HCT116 (cell line): ENCODE results near the gene COL2A1. TPM values are rescaled to one million over a fixed set of nuclear protein-coding genes. Genes with fewer than 3 reads are reported as not detected.

ENCODE experiments used
- ATAC-seq: fragments of 200-7000 bp; cut with Tn5 transposase; 2 replicates; pipeline ENCODE4 v1.9.1; 2020; ENCODE audit warnings: mild to moderate bottlenecking, moderate library complexity
- BruUV-seq: library from RNA; stranded (reverse); fragments of 400-500 nt; replicated peaks from 2 replicates; lab custom pipeline; 2021; lab: Mats Ljungman, UMichigan
- CTCF ChIA-PET: fragments of 300-600 bp; sonication (Branson Sonifier 250); formaldehyde crosslinking; loops from one replicate; lab custom pipeline; 2021; ENCODE audit warnings: antibody characterized with exemption; lab: Charles Lee
- POLR2A ChIA-PET: fragments of 300-600, 350-600 bp; sonication (Branson Sonifier 250); formaldehyde crosslinking; loops from one replicate; lab custom pipeline; 2021; ENCODE audit warnings: antibody characterized with exemption; lab: Charles Lee
- RAD21 ChIA-PET, 2 experiments: fragments of 300-600 bp; sonication (Branson Sonifier 250); formaldehyde crosslinking; loops; one replicate each; lab custom pipeline; 2023; ENCODE audit warnings: low total read pairs in 2 of 2; ENCODE audit not compliant: uncharacterized antibody in 2 of 2, unreplicated experiment in 2 of 2, low non-redundant PET in 1 of 2; lab: Charles Lee
- DNase-seq: peaks from one replicate; pipeline ENCODE4 v3.0.0-alpha.2; 2010; ENCODE audit warnings: low read depth, low spot score
- H2AFZ ChIP-seq: fragments of 200-600 bp; shearing (Covaris generic), sonication (generic); 2 replicates; pipeline ENCODE4 v1.6.1; 2017; ENCODE audit warnings: low read depth, mixed run types, mixed read lengths, antibody characterized with exemption, low read length; ENCODE audit not compliant: poor library complexity, severe bottlenecking
- H3K27ac ChIP-seq: 2 replicates; pipeline ENCODE4 v1.5.1; 2012; ENCODE audit warnings: low read depth, low read length
- H3K27me3 ChIP-seq: fragments of 200-600 bp; sonication (generic); 2 replicates; pipeline ENCODE4 v1.6.1; 2016; ENCODE audit warnings: mixed run types, low read length, mixed read lengths; ENCODE audit not compliant: insufficient read depth
- H3K36me3 ChIP-seq, 2 experiments: fragments of 200-500 bp in 1 of 2; fragments of 200-600 bp in 1 of 2; sonication (Bioruptor generic) in 1 of 2; sonication (generic) in 1 of 2; 2 replicates each; pipeline versions ENCODE4 v1.5.1 to v1.6.1; 2014 to 2016; ENCODE audit warnings: low read length in 2 of 2, inconsistent platforms in 1 of 2, mixed read lengths in 1 of 2, mixed run types in 1 of 2; ENCODE audit not compliant: insufficient read depth in 2 of 2, control insufficient read depth in 1 of 2
- H3K4me1 ChIP-seq, 2 experiments: fragments of 200-600 bp in 1 of 2; sonication (generic) in 1 of 2; 2 replicates each; pipeline versions ENCODE4 v1.5.1 to v1.6.1; 2012 to 2017; ENCODE audit warnings: low read length in 2 of 2, inconsistent platforms in 1 of 2, mild to moderate bottlenecking in 1 of 2, mixed read lengths in 1 of 2, mixed run types in 1 of 2, moderate library complexity in 1 of 2; ENCODE audit not compliant: insufficient read depth in 2 of 2, control insufficient read depth in 1 of 2
- H3K4me2 ChIP-seq: fragments of 200-600 bp; sonication (generic); 2 replicates; pipeline ENCODE4 v1.6.1; 2017; ENCODE audit warnings: mixed run types, low read length, mixed read lengths
- H3K4me3 ChIP-seq, 2 experiments: fragments of 200-600 bp in 1 of 2; sonication (generic) in 1 of 2; replicated peaks in 1 of 2; 2 replicates each; pipeline ENCODE4 v1.5.1; 2011 to 2016; ENCODE audit warnings: low read length in 2 of 2, control low read depth in 1 of 2, low read depth in 1 of 2, mild to moderate bottlenecking in 1 of 2, mixed read lengths in 1 of 2, mixed run types in 1 of 2
- H3K79me2 ChIP-seq: fragments of 200-600 bp; sonication (generic); 2 replicates; pipeline ENCODE4 v1.6.1; 2017; ENCODE audit warnings: mild to moderate bottlenecking, mixed run types, low read length, moderate library complexity, mixed read lengths; ENCODE audit not compliant: insufficient read depth
- H3K9ac ChIP-seq: fragments of 200-600 bp; sonication (generic); 2 replicates; pipeline ENCODE4 v1.6.1; 2016; ENCODE audit warnings: low read length, mixed read lengths
- H3K9me2 ChIP-seq: fragments of 200-600 bp; sonication (generic), shearing (Covaris generic); 2 replicates; pipeline ENCODE4 v1.6.1; 2017; ENCODE audit warnings: mixed run types, mild to moderate bottlenecking, moderate library complexity; ENCODE audit not compliant: insufficient read depth
- H3K9me3 ChIP-seq, 2 experiments: fragments of 200-500 bp in 1 of 2; fragments of 200-600 bp in 1 of 2; sonication (Bioruptor generic) in 1 of 2; sonication (generic) in 1 of 2; 2 replicates each; pipeline ENCODE4 v1.6.1; 2014 to 2017; ENCODE audit warnings: low read length in 2 of 2, mixed read lengths in 2 of 2, inconsistent platforms in 1 of 2, low read depth in 1 of 2, mild to moderate bottlenecking in 1 of 2, mixed run types in 1 of 2, moderate library complexity in 1 of 2; ENCODE audit not compliant: control insufficient read depth in 1 of 2, insufficient read depth in 1 of 2
- H4K20me1 ChIP-seq: fragments of 200-600 bp; sonication (generic), shearing (Covaris generic); 2 replicates; pipeline ENCODE4 v1.6.1; 2017; ENCODE audit warnings: mixed run types, mild to moderate bottlenecking, moderate library complexity; ENCODE audit not compliant: insufficient read depth
- ATF3 ChIP-seq: IDR thresholded peaks from 2 replicates; pipeline ENCODE4 v1.6.1; 2012
- CEBPB ChIP-seq: IDR thresholded peaks from 2 replicates; pipeline ENCODE4 v1.6.1; 2012; ENCODE audit warnings: low read depth
- CTCF ChIP-seq, 3 experiments: fragments of 200-600 bp in 1 of 3; sonication (generic) in 1 of 3; IDR thresholded peaks in 2 of 3; conservative IDR thresholded peaks in 1 of 3; 2 replicates each; pipeline ENCODE4 v1.5.1; 2012 to 2017; ENCODE audit warnings: low read depth in 2 of 3, low read length in 2 of 3, antibody characterized with exemption in 1 of 3, borderline replicate concordance in 1 of 3, control low read depth in 1 of 3, mild to moderate bottlenecking in 1 of 3, mixed read lengths in 1 of 3, mixed run types in 1 of 3, moderate library complexity in 1 of 3; ENCODE audit not compliant: insufficient read depth in 1 of 3
- EGR1 ChIP-seq: IDR thresholded peaks from 2 replicates; pipeline ENCODE4 v1.6.1; 2012; ENCODE audit warnings: low read depth
- ELF1 ChIP-seq: IDR thresholded peaks from 2 replicates; pipeline ENCODE4 v1.6.1; 2012; ENCODE audit warnings: low read depth, borderline replicate concordance
- EZH2 ChIP-seq: fragments of 200-600 bp; sonication (generic); IDR thresholded peaks from 2 replicates; pipeline ENCODE4 v1.6.1; 2017; ENCODE audit warnings: antibody characterized with exemption, mixed run types
- EZH2phosphoT487 ChIP-seq: fragments of 200-600 bp; IDR thresholded peaks from 2 replicates; pipeline ENCODE4 v1.6.1; 2018; ENCODE audit warnings: antibody characterized with exemption, borderline replicate concordance
- FOSL1 ChIP-seq: IDR thresholded peaks from 2 replicates; pipeline ENCODE4 v1.6.1; 2012; ENCODE audit warnings: low read depth
- POLR2A ChIP-seq: IDR thresholded peaks from 2 replicates; pipeline ENCODE4 v1.7.0; 2011; ENCODE audit warnings: borderline replicate concordance; ENCODE audit not compliant: insufficient read depth, insufficient read length; ENCODE audit errors: extremely low read depth
- POLR2AphosphoS5 ChIP-seq: IDR thresholded peaks from 2 replicates; pipeline ENCODE4 v1.6.1; 2011; ENCODE audit warnings: mild to moderate bottlenecking, low read depth, low read length, moderate library complexity
- SIN3A ChIP-seq: IDR thresholded peaks from 2 replicates; pipeline ENCODE4 v1.6.1; 2012; ENCODE audit warnings: low read depth
- SP1 ChIP-seq: IDR thresholded peaks from 2 replicates; pipeline ENCODE4 v1.6.1; 2012; ENCODE audit warnings: low read depth
- TCF7L2 ChIP-seq: IDR thresholded peaks from 2 replicates; pipeline ENCODE4 v1.7.0; 2011; ENCODE audit warnings: borderline replicate concordance, inconsistent platforms; ENCODE audit not compliant: insufficient read depth, insufficient read length; ENCODE audit errors: extremely low read depth
- YY1 ChIP-seq: IDR thresholded peaks from 2 replicates; pipeline ENCODE4 v1.6.1; 2011; ENCODE audit warnings: low read length, low read depth, moderate library complexity, mild to moderate bottlenecking; ENCODE audit not compliant: insufficient replicate concordance; ENCODE audit errors: extremely low read depth
- ZBTB33 ChIP-seq: IDR thresholded peaks from 2 replicates; pipeline ENCODE4 v1.6.1; 2011; ENCODE audit warnings: mild to moderate bottlenecking, low read length, moderate library complexity; ENCODE audit not compliant: insufficient replicate concordance; ENCODE audit errors: extremely low read depth
- ZFX ChIP-seq: fragments of 450-650 bp; IDR thresholded peaks from 2 replicates; pipeline ENCODE4 v1.6.1; 2017
- intact Hi-C: fragments of 100-400 bp; cut with micrococcal nuclease; formaldehyde crosslinking; loops from 2 replicates; pipeline ENCODE4 v1.10.0; 2022
- total RNA-seq: library from RNA; stranded (reverse); gene quantifications from one replicate; pipeline ENCODE4 v1.2.1, GENCODE V29; 2021; ENCODE audit not compliant: unreplicated experiment

Gene COL2A1
- total RNA-seq, 1 experiment from 2014 or later = 0.22 TPM

GRCh38 chr12:48053122-48053521, 48.8 kb upstream of the COL2A1 start:
- ATAC-seq = no peak
- RAD21 ChIA-PET = no interaction called here
- Histone ChIP-seq H3K36me3 (peaks cover 0 to 4% of the 10 kb centered on the region in 2 experiments; a peak in 3 of 4 replicates), H3K9ac (no peak overlapping the region), H2AFZ (no peak overlapping the region), H3K9me3 (no peaks in the 10 kb centered on the region), H3K27me3 (no peaks in the 10 kb centered on the region), H4K20me1 (no peaks in the 10 kb centered on the region), H3K27ac (no peak overlapping the region), H3K4me3 (no peak overlapping the region), H3K4me2 (no peak overlapping the region), H3K4me1 (no peaks in the 10 kb centered on the region), H3K9me2 (no peaks in the 10 kb centered on the region), H3K79me2 (no peaks in the 10 kb centered on the region)
- no peak for DNase-seq
- CTCF ChIA-PET = no interaction called here
- intact Hi-C loops = no loop called here
- POLR2A ChIA-PET = no interaction called here
- TF ChIP-seq EZH2 = no peak
- TF ChIP-seq SIN3A = no peak
- no peak for TF ChIP-seq TCF7L2
- no TSS peak for BruUV-seq

- H3K4me1 ChIP-seq = no peaks in the 10 kb centered on the region
- ChIA-PET RAD21 (no interaction called here), CTCF (no interaction called here), POLR2A (no interaction called here)
- no peaks in the 10 kb centered on the region for H3K9me3 ChIP-seq
- BruUV-seq = no TSS peak
- ATAC-seq = no peak
- peaks cover 0 to 7% of the 10 kb centered on the region in 2 experiments; a peak in 3 of 4 replicates for H3K36me3 ChIP-seq
- no peaks in the 10 kb centered on the region for H3K79me2 ChIP-seq
- H3K4me3 ChIP-seq = no peak overlapping the region
- TF ChIP-seq EGR1 (no peak), SP1 (no peak), ZBTB33 (no peak), POLR2A (no peak), ATF3 (no peak), ELF1 (no peak), POLR2AphosphoS5 (no peak), EZH2 (no peak), SIN3A (no peak), CEBPB (no peak), YY1 (no peak), FOSL1 (no peak), ZFX (no peak), CTCF (IDR thresholded peaks at IDR 0.05 in 2 of 3, conservative IDR thresholded peaks at IDR 0.05 in 1 of 3; ENCODE audit: borderline replicate concordance in 1 of 3, insufficient read depth in 1 of 3, low read depth in 2 of 3, low read length in 2 of 3) (no peak), EZH2phosphoT487 (no peak)
- no peak overlapping the region for H3K4me2 ChIP-seq
- DNase-seq = no peak
- H2AFZ ChIP-seq = no peak overlapping the region
- H3K9ac ChIP-seq = no peak overlapping the region
- H3K27me3 ChIP-seq = no peaks in the 10 kb centered on the region
- no peak overlapping the region for H3K27ac ChIP-seq
- intact Hi-C loops = no loop called here
- H4K20me1 ChIP-seq = no peaks in the 10 kb centered on the region
- H3K9me2 ChIP-seq = no peaks in the 10 kb centered on the region
Observed at GRCh38 chr12:48051681-48052080, 47.4 kb upstream of the COL2A1 start.
